SW480 (cell line): ENCODE measurements around the gene ESM1.

Experiments used
- DNase-seq: peaks from one replicate; pipeline ENCODE4 v3.0.0-alpha.2; 2016; ENCODE audit warnings: low spot score

ESM1 gene

DNA sequence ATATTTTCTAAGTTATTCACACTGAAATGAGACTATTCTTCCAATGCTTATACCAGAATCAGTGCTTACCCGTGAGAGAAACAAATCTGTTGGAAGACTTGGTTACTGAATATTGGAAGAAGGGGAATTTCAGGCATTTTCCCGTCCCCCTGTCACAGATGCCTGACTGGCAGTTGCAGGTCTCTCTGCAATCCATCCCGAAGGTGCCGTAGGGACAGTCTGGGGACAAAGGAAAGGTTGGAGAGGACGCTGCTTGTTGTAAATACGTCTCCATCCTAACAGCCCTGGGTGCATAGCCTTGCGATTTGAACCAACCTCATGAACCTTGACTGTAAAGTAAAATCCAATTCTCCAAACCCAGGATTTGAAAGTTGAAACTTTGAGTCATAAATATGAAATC lies 3.5 kb downstream of the ESM1 start:
- no peak for DNase-seq

DNA sequence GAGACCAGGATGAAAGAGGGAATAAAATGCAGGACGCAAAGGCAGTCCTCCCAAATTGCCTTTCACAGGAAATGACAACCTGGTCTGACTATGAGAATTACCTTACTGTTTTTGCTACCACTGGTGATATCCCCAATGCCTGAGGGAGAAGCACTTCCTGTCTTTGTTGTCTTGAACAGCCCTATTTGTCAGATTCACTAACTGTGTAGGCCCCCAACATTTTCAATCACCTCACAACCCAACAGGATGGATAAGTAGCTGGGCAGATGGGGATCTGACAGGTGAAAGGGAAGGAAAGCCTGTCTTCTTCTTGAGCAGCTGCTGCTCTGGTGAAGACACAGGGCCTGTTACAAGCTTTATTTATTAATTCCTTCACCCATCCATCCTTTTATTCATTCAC lies 9.7 kb downstream of the ESM1 start:
- DNase-seq = no peak

DNA sequence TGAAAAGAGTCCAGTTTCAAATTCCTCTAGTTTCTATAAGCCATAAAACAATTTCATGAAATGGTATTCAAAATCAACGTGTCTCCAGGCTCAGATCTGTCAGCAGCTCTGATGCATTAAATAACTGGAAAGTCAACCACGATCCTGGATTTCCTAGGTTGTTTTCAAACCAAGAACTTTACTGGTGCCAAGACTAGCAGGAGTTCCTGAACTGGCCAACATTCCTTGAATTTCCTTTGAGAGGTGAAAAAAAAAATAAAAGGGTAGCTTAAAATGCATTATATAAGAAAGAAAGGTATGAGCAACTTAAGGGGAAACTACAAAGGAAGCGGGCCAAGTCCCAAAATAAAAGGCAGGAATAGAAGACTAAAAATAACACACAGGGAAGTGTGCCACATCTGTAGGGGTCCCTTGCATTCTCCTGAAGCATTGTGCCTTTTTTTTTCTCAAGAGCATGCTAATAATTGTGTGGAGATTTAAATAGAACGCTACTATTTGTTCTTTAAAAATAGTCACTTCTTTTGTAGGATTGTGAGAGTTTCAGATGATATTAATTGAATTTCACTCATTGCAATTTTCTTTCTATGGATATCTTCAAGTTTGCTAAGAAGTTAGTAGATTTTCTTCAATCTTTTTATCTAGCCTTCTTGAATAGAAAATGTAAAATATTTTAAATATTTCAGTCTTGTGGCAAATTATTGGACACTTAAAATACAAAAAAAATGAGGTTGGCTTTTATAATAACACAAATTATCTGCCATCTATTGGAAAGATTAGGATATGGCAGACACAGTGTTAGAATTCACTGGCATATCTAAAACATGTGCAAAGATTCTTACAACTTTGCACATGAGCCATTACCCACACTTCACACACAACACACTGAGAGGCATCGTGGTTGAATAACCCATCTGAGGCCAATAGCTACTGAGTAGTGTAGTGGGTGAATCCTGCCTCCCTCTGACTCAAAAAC lies 15.3 kb downstream of the ESM1 start:
- DNase-seq = no peak

- DNase-seq = no peak
These were observed 16.2 kb downstream of the ESM1 start for GRCh38 chr5:54969242-54969641.

DNA sequence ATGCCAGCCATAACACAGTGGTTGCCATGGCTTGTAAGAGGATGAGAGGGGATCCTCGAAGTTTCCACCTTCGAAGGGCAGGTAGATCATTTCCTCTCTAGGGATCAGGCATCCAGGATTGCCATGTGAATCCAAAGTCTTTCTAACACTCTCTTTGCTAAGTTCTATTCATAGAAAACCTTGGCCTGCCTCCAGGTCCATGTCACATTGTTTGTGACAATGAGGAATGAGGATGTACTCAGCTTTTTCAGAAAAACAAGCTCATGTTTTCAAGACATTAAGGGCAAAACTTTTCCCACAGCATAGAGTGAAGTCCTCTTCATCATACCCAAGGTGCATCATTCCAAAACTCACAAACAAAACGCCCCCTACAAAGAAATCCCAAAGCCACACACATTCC lies 19.6 kb downstream of the ESM1 start:
- DNase-seq = no peak

DNA sequence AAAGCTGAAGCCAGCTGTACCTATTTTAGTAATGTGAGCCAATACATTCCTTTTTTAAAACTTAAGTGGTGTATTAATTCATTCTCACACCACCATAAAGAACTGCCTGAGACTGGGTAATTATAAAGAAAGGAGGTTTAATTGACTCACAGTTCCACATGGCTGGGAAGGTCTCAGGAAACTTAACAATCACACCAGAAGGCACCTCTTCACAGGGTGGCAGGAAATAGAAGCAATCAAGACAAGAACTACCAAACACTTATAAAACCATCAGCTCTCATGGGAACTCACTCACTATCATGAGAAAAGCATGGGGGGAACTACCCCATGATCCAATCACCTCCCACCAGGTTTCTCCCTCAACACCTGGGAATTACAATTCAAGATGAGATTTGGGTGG lies 21.0 kb downstream of the ESM1 start:
- DNase-seq = no peak

DNA sequence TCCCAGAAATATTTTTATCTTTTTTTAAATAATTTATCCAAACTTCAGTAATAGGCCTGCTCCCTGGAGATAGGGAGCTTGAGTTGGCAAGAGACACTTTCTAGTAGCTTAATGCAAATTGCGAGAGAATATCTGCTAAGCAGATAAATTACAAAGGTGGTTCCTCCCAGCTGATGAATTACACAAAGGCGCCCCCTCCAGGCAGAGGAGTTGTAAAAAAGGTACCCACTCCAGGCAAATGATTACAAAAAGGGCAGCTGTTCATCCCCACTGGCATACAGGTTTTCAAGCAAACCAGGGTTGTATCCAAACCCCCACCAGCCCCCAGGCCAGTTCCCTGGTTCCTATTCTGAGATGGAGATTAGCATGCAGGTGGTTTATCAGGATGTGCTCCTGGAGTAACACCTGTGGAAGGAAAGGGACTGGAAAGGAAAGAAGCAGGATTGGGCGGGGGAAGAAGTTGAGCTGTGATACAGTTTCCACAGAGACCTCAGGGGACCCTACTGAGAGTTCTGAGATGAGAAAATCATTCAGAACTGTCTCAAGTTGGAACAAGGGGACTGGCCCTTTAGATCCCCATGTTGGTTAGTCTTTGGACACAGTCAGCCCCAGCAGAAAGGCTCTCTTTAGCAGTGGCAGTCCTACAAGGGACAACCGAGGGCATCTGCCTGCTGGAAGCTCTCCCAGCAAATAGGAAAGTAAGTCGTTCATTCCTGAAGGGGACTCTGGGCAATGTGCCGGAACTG lies 25.5 kb downstream of the ESM1 start:
- DNase-seq = no peak

GRCh38 chr5:54956922-54957321 lies 28.5 kb downstream of the ESM1 start:
- no peak for DNase-seq

DNA sequence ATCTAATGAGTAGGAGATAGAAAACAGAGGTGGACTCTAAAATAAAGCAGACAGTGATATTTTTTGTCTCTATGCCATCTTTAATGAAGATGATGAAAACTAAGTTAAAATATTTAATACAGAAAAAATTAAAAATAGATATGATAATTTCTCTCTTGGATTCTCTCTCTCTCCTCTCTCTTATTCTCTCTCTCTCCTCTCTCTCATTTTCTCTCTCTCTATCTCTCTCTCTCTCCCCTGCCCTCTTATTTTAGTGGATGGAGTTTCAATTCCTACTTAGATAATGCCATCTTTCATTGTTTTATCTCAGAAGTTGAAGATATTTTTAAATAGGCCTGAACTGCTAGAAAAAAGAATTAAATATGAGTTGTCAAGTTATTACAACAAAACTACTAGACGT lies 38.2 kb downstream of the ESM1 start:
- DNase-seq = no peak

GRCh38 chr5:54946306-54946819 lies 39.0 kb downstream of the ESM1 start:
- no peak for DNase-seq

GRCh38 chr5:54944364-54944763 lies 41.0 kb downstream of the ESM1 start:
- no peak for DNase-seq

DNA sequence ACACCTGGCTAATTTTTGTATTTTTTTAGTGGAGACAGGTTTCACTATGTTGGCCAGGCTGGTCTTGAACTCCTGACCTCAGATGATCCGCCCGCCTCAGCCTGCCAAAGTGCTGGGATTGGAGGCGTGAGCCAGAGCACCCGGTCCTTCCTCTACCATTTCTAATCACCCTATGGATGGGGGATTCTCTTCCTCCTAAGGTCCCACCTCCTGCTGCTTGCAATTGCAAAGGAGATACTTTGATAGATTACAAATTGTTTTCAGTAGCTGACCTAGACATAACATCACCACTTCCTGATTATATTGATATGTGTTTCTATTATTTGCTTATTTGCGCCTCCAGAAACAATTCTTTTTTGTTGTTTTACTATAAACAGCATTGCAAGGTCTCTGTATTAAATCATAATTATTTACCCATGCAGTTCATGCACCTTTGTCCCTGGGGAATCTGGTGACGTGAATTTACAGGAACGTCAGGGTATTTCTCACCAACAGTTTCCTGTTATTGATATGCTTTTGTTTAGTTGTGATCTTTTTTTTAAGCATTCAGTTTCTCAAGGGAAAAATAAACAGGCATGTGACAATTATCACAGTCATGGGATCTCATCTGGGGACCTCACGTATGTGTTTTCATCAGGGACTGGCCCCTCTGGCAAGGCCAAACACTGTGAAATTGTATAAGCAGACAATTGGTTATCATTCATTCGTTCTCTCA lies 43.2 kb downstream of the ESM1 start:
- DNase-seq = no peak

DNA sequence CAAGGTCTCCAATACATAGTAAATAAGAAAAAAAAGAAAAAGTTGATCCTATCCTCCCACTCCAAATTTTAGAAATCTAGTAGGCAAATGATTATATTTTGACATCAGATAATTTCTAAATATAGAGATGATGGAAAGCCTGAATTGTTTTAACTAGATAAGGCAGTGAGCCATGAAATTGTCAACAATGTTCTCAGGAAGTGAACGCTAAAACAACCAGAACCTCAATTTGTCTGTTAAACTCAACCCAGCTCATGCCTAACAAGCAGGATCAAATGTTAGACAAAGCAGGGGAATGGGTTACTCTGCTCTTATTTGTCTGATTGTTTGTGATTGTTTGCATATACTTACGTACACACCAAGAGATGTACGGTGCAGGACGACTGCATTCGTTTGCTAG lies 49.2 kb downstream of the ESM1 start:
- no peak for DNase-seq

DNA sequence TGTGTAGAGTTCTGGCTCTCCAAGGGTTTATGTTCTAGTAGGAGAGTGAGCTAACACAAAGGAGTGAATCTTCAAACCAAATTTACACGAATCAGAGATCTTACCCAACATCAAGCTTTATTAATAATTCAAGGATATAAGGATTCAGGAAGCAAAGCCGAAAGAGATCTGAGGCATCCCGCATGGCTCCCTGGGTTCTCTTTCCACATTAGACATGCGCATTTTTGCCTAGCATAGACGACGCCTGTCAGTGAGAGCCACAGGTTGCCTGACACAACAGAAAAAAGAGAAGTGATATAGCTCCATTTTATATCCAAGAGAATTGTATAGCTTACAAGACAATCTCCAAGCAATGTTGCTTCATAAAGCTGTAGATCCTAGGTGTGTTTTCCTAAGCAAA lies 52.6 kb downstream of the ESM1 start:
- no peak for DNase-seq

DNA sequence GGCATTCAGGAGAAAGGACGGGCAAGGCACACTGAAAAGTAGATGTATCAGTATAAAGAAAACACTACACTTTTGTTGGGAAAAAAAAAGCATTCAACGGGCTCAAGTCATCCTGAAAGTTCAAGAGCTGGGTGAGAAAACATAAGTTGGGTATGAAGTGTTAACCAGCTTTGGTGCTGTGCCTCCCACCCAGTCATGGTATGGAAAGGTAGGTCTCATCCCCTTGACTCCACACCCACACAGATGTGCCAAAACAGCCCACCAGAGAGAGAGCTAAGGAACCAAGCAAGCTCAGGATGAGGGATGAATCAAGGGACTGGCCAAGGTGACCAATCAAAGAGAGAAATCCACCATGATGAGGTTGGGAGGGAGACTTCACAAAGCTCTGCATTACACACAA lies 54.7 kb downstream of the ESM1 start:
- DNase-seq = no peak
